SW480 (cell line): ENCODE data around the gene CMIP.
"Not testable (repeated sequence)": the region's sequence is repeated elsewhere in the genome, so short reads cannot be mapped to it uniquely, and the experiment has no call there.

ENCODE experiments used
- DNase-seq: peaks from one replicate; pipeline ENCODE4 v3.0.0-alpha.2; 2016; ENCODE audit warnings: low spot score

Gene CMIP

GRCh38 chr16:81444448-81445121, at the start of gene CMIP:
Gene CMIP (plus strand): TSS chr16:81444808.
- DNase-seq = peak; percentile 74

DNA sequence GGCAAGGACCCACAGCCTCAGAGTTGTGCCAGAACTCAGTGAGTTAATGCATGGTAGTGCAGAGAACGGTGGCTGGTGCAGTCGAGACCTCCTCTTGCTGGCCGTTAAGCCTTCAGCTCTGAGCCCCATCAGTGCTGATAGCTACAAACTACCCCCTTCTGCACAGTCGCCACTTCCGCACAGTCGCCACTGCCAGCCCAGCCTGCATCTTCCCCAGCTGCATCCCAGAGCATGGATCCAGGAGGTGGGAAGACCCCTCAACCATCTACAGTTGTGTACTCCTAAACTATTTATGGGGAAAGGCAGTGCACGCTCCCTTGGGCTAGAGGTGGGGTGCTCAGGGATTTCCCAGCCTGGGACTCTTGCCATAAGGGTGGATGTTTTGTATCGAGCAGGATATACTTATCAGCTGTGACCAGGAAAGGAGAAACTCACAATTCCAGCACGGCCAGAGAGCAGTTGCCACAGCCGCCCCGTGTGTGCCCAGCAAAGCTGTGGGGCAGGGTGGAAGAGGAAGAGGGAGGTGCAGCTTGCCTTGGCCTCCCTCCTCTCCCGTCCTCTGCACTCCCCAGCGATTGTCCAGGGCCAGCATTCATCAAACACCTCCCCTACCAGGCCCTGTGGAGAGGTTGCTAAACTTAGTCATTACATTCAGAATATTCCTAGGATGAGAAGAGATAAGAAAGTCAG, 49.5 kb upstream of the CMIP start:
- DNase-seq = no peak

- DNase-seq = no peak
These were observed 47.3 kb upstream of the CMIP start for GRCh38 chr16:81397058-81397878.

DNA sequence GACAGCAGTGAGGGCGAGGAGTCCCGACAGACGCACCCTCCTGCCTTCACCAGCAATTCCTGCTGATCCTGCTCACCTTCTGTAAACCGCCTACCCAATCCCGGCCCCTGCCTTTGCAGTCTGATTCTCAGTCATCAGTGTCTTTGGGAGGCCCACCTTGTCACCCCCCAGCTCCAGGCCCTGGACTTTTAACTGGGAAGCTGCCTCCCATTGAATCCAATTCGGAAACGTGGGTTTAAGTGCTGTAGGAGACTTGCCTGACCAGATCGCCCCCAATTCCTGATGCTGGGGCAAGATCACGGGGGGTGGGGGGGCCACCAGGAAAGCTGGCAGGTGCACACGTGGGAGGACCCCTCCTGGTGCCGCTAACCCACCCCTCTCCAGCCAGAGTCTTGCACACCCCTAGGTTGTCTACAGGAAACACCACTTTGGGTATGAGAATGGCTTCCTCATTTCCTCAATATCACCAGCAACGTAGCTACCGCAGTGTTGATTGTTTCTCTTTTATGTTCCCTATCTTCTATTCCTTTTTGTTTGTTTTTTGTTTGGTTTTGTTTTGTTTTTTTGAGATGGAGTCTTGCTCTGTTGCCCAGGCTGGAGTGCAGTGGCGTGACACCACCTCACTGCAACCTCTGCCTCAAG, 46.6 kb upstream of the CMIP start:
- no peak for DNase-seq

DNA sequence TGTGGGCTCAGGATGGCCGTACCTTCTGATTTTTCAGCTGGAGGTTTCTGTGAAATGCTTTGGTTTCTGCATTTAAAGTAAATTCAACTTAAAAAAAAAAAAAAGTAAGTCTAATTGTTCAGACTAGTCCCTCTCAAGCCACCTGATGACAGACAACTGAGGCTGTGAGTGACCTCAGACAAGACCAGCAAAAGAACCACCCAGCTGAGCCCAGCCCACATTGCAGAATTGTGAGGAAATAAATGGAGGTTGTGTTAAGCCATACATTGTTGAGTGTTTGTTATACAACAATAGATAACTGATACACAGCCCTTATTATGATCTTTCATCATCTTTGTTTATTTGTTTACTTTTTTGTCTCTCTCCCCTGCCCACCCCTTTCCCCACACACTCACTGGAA, 44.7 kb upstream of the CMIP start:
- no peak for DNase-seq

DNA sequence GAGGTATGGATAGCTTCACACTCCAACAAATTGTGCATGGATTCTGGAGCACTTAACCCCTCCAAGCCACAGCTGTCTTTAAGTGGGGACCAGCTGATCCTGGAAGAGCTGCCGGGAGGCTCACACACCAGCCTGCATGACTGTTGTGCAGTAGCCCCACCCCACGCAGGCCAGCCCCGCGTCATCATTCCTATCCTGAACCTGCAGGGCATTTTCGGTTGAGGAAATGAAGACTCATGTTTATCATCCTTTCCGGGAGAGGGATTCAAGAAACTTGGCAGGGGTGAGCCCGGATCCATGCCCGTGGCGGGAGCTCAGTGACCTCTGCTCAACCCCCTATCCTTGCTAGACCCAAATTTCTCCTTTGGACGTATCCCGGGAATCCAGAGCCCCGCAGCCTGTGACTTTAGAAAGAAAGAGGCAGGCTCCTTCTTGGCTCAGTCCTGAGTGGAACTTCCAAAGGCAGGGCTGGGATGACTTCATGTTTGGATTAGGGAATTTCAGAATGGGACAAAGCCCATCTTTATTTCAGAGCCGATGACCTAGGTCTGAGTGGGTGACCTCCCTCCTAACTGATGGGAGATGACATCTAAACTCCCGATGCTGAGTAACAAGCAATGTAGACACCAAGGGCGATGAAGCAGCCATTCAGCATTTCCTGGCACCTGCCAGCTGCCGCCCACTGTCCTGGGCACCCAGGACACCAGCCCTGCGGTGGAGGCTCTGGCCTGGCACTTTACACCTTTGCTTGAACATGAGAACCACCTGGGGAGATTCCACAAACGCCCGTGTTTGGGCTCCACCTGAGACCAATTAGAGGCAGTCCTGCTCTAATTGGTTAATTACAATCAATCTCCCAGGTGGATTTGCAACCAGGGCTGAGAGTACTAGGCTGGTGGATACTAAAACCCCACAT, 43.3 kb upstream of the CMIP start:
- no peak for DNase-seq

GRCh38 chr16:81403208-81403600, 41.4 kb upstream of the CMIP start:
- DNase-seq = no peak

DNA sequence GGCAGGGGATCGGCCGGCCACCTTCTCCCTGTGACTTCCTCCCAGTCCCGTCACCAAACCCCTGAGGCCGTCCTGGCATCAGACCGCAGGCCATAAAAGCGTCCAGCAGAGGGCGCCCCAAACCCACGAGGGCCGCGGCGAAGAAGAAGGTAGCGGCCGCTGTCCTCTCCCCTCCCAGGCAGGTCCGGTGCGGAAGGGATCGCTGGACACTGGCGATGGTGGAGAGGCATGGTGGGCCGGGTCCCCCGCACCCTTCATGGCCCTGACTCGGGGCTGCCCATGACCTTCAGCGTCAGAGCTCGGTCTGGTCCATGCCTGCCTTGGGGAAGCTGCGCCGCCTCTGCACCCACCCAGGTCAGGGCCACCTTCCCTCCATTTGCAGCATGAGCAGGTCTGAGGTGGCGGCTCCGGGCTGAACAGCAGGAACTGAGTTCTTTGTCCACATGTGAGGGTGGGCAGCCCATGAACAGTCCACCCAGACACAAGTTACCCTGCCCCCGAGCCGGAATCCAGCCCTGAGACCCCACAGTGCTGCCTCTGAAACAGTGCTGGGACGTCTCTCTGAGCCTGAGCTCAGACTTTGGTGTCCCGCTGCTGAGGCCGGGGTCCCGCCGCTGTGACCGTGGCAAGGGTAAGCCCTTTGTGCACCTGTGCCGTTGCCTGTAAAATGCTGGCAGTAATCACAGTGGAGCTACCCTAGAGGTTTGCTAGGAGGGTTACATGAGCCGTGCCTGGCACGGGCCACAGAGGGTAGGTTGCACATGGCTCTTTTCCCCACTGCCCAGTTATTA, 40.8 kb upstream of the CMIP start:
- peak; percentile 73 for DNase-seq

DNA sequence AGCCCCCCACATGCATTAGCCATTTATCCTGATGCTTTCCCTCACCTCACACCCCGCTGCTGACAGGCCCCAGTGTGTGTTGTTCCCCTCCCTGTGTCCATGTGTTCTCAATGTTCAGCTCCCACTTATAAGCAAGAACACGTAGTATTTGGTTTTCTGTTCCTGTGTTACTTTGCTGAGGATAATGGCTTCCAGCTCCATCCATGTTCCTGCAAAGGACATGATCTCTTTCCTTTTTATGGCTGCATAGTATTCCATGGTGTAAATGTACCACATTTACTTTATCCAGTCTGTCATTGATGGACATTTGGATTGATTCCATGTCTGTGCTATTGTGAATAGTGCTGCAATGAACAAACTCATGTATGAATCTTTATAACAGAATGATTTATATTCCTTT, 39.6 kb upstream of the CMIP start:
- not testable (repeated sequence) for DNase-seq

GRCh38 chr16:81405702-81406113, 38.9 kb upstream of the CMIP start:
- peak; percentile 92 for DNase-seq

GRCh38 chr16:81408409-81408950, 36.1 kb upstream of the CMIP start:
- no peak for DNase-seq

- DNase-seq = no peak
These were observed 35.5 kb upstream of the CMIP start for GRCh38 chr16:81409016-81409556.

GRCh38 chr16:81410643-81411293, 33.8 kb upstream of the CMIP start:
- DNase-seq = no peak

DNA sequence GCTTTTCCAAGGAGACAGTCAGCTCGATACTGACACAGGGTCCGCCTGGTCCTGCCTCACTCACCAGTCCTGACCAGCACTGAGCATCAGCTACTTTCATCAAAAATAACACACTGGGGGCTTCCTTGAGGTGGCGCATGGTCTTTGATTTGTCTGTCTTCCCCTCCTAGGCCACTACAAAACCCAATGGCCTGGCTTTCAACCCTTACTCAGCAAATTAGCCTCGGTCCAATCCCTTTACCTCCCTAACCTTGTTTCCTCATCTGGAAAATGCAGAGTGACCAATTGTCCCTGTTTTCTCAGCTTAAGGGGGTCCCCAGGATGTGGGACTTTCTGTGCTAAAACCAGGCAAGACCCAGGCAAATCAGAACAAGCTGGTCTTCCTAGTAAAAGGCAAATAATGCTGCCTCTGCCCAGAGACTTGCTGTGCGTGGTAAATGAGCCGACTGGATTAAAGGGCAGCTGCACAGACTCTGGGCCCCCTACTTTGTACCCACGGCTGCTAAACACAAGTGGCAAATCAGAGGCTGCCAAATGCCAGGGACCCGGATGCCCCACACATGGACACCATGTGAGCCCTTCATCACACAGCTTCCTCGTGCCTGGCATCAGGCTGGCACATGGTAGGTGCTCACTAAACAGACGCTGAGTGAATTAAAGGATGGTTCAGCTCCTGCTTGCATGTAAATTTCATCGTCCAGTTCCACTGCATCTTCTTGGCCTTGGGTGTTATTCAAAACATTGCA, 31.2 kb upstream of the CMIP start:
- DNase-seq = no peak

DNA sequence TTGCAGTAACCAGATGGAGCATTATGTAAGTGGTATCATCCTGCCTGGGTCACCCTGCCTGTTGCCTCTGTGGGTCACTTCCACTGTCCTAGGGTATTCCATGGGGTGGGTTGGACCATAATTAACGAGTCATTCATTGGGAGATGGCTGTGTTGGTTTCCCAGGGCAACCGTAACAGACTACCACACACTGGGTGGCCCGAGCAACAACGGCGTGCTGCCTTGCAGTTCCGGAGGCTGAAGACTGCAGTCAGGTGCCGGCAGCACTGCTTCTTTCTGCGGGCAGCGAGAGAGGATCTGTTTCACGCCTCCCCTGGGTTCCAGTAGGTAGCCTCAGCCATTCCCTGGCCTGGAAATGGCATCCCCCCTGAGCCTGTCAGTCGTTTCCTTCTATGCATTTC, 28.9 kb upstream of the CMIP start:
- no peak for DNase-seq

GRCh38 chr16:81416749-81417148, 27.9 kb upstream of the CMIP start:
- DNase-seq = no peak

GRCh38 chr16:81417210-81417609, 27.4 kb upstream of the CMIP start:
- no peak for DNase-seq

GRCh38 chr16:81419806-81420205, 24.8 kb upstream of the CMIP start:
- no peak for DNase-seq

DNA sequence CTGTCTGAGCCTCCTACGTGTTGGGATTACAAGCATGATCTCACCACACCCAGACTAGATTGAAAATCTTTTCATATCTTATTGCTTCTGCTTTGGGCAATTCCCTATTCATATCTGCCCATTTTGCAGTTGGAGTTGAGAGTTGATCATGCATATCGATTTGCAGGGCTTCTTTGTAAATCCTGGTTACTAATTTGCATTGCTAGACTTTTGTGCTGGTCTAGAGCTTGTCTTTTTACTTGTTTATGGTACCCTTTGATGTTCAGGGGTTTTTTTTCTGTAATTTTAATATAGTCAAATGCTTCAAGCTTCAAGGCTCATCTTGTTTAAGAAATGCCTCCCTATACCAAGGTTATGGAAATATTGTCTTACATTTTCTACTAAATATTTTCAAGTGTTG, 23.5 kb upstream of the CMIP start:
- DNase-seq = no peak
